ENCODE measurements around the gene POLN.
"Not testable (repeated sequence)": the region's sequence is repeated elsewhere in the genome, so short reads cannot be mapped to it uniquely, and the experiment has no call there.

GRCh38 chr4:2275044-2275397 lies 33.1 kb upstream of the POLN start:
- TF ChIP-seq CTCF, POLR2A (IDR thresholded peaks at IDR 0.05): not testable (repeated sequence)
